ENCODE results near the gene UBE4B. TPM values are rescaled to one million over a fixed set of nuclear protein-coding genes. Genes with fewer than 3 reads are reported as not detected.

The UBE4B gene
- total RNA-seq, 1 experiment from 2014 or later, result 80.8 TPM

DNA sequence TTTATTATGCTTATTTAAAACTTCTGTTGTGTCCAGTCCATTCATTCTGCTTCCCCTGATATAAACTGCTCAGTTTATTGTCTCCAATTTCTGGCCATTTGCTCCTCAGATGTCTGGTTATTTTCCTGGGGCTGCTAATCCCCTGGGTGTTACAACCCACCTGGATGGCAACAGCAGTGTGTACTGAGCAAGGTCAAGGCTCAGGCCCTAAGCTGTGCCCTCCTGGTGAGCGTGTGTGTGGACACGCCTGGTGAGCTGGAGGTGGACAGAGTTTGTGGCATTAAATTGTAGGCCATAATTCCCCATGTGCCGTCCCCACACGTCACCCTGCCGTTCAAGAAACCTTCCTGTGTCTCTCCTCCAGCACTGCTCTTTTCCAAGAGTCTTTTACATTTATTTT, 159.5 kb downstream of the UBE4B start:
- Mint-ChIP-seq H3K9me3 (peaks cover 8% of the 10 kb centered on the region), H3K27me3 (ENCODE audit: low read depth) (no peaks in the 10 kb centered on the region), H3K4me1 (peaks cover 2% of the 10 kb centered on the region; the same call in 1 of the 2 replicates), H3K27ac (no peak overlapping the region), H3K4me3 (no peak overlapping the region), H3K36me3 (peaks cover 3% of the 10 kb centered on the region; the same call in 1 of the 2 replicates)
- TF ChIP-seq ZNF121 (CRISPR knock-in tag; IDR thresholded peaks at IDR 0.05) (no peak), SOX15 (CRISPR knock-in tag; IDR thresholded peaks at IDR 0.05) (no peak), ZNF671 (CRISPR knock-in tag; IDR thresholded peaks at IDR 0.05) (no peak)
- TF ChIP-seq, protein P1, sequence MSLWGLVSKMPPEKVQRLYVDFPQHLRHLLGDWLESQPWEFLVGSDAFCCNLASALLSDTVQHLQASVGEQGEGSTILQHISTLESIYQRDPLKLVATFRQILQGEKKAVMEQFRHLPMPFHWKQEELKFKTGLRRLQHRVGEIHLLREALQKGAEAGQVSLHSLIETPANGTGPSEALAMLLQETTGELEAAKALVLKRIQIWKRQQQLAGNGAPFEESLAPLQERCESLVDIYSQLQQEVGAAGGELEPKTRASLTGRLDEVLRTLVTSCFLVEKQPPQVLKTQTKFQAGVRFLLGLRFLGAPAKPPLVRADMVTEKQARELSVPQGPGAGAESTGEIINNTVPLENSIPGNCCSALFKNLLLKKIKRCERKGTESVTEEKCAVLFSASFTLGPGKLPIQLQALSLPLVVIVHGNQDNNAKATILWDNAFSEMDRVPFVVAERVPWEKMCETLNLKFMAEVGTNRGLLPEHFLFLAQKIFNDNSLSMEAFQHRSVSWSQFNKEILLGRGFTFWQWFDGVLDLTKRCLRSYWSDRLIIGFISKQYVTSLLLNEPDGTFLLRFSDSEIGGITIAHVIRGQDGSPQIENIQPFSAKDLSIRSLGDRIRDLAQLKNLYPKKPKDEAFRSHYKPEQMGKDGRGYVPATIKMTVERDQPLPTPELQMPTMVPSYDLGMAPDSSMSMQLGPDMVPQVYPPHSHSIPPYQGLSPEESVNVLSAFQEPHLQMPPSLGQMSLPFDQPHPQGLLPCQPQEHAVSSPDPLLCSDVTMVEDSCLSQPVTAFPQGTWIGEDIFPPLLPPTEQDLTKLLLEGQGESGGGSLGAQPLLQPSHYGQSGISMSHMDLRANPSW (CRISPR knock-in tag; conservative IDR thresholded peaks at IDR 0.05; ENCODE audit: low read depth), result no peak
- TF ChIP-seq, protein P2, sequence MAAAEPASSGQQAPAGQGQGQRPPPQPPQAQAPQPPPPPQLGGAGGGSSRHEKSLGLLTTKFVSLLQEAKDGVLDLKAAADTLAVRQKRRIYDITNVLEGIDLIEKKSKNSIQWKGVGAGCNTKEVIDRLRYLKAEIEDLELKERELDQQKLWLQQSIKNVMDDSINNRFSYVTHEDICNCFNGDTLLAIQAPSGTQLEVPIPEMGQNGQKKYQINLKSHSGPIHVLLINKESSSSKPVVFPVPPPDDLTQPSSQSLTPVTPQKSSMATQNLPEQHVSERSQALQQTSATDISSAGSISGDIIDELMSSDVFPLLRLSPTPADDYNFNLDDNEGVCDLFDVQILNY (CRISPR knock-in tag; IDR thresholded peaks at IDR 0.05), result no peak
- TF ChIP-seq, protein P3, sequence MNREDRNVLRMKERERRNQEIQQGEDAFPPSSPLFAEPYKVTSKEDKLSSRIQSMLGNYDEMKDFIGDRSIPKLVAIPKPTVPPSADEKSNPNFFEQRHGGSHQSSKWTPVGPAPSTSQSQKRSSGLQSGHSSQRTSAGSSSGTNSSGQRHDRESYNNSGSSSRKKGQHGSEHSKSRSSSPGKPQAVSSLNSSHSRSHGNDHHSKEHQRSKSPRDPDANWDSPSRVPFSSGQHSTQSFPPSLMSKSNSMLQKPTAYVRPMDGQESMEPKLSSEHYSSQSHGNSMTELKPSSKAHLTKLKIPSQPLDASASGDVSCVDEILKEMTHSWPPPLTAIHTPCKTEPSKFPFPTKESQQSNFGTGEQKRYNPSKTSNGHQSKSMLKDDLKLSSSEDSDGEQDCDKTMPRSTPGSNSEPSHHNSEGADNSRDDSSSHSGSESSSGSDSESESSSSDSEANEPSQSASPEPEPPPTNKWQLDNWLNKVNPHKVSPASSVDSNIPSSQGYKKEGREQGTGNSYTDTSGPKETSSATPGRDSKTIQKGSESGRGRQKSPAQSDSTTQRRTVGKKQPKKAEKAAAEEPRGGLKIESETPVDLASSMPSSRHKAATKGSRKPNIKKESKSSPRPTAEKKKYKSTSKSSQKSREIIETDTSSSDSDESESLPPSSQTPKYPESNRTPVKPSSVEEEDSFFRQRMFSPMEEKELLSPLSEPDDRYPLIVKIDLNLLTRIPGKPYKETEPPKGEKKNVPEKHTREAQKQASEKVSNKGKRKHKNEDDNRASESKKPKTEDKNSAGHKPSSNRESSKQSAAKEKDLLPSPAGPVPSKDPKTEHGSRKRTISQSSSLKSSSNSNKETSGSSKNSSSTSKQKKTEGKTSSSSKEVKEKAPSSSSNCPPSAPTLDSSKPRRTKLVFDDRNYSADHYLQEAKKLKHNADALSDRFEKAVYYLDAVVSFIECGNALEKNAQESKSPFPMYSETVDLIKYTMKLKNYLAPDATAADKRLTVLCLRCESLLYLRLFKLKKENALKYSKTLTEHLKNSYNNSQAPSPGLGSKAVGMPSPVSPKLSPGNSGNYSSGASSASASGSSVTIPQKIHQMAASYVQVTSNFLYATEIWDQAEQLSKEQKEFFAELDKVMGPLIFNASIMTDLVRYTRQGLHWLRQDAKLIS (CRISPR knock-in tag; IDR thresholded peaks at IDR 0.05; ENCODE audit: borderline replicate concordance), result no peak
- TF ChIP-seq, protein P4, sequence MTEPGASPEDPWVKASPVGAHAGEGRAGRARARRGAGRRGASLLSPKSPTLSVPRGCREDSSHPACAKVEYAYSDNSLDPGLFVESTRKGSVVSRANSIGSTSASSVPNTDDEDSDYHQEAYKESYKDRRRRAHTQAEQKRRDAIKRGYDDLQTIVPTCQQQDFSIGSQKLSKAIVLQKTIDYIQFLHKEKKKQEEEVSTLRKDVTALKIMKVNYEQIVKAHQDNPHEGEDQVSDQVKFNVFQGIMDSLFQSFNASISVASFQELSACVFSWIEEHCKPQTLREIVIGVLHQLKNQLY (CRISPR knock-in tag; IDR thresholded peaks at IDR 0.05), result no peak
- TF ChIP-seq, protein P5, sequence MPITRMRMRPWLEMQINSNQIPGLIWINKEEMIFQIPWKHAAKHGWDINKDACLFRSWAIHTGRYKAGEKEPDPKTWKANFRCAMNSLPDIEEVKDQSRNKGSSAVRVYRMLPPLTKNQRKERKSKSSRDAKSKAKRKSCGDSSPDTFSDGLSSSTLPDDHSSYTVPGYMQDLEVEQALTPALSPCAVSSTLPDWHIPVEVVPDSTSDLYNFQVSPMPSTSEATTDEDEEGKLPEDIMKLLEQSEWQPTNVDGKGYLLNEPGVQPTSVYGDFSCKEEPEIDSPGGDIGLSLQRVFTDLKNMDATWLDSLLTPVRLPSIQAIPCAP (CRISPR knock-in tag; IDR thresholded peaks at IDR 0.05), result no peak
- POLR2A ChIA-PET, result no interaction called here
- CTCF ChIA-PET, result interaction anchor here (0.6 to 5.2 kb wide), 3 partner anchors 17 to 1117 kb away, joined by 3 to 29 read pairs (median 4); partner anchors contain the start of gene KIF1B
- ATAC-seq (no peak), DNase-seq (ENCODE audit: low spot score) (no peak)

DNA sequence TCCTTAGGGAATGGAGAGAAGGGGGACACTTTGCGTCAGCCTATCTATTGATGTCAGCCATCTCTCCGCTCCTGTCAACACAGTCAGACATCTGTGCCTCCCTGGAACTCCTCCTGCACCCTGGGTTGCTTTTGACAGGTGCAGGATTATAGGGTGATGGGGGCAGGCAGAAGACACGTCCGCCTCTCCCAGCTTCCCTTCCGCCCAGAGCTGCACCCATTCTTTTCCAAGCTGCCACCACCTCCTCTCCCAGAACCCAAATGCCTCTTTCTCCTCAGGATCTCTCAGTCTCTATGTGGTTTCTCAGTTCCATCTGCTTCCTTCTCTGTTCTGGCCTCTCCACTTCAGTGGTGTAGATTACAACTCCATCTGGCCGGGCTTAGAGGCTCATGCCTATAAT, 160.5 kb downstream of the UBE4B start:
- Mint-ChIP-seq H3K4me3 (no peak overlapping the region), H3K4me1 (peaks cover 2% of the 10 kb centered on the region; the same call in 1 of the 2 replicates), H3K27me3 (ENCODE audit: low read depth) (no peaks in the 10 kb centered on the region), H3K36me3 (peaks cover 2% of the 10 kb centered on the region; the same call in 1 of the 2 replicates), H3K9me3 (peaks cover 7% of the 10 kb centered on the region), H3K27ac (no peak overlapping the region)
- ChIA-PET CTCF (interaction anchor here (5.2 kb wide), 1 partner anchor 16 kb away, joined by 29 read pairs; the partner anchor contains the start of gene KIF1B), POLR2A (no interaction called here)
- no peak for DNase-seq (ENCODE audit: low spot score)
- no peak for ATAC-seq
- TF ChIP-seq, protein P6, sequence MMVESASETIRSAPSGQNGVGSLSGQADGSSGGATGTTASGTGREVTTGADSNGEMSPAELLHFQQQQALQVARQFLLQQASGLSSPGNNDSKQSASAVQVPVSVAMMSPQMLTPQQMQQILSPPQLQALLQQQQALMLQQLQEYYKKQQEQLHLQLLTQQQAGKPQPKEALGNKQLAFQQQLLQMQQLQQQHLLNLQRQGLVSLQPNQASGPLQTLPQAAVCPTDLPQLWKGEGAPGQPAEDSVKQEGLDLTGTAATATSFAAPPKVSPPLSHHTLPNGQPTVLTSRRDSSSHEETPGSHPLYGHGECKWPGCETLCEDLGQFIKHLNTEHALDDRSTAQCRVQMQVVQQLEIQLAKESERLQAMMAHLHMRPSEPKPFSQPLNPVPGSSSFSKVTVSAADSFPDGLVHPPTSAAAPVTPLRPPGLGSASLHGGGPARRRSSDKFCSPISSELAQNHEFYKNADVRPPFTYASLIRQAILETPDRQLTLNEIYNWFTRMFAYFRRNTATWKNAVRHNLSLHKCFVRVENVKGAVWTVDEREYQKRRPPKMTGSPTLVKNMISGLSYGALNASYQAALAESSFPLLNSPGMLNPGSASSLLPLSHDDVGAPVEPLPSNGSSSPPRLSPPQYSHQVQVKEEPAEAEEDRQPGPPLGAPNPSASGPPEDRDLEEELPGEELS (CRISPR knock-in tag; IDR thresholded peaks at IDR 0.05), result no peak
- TF ChIP-seq, protein P7, sequence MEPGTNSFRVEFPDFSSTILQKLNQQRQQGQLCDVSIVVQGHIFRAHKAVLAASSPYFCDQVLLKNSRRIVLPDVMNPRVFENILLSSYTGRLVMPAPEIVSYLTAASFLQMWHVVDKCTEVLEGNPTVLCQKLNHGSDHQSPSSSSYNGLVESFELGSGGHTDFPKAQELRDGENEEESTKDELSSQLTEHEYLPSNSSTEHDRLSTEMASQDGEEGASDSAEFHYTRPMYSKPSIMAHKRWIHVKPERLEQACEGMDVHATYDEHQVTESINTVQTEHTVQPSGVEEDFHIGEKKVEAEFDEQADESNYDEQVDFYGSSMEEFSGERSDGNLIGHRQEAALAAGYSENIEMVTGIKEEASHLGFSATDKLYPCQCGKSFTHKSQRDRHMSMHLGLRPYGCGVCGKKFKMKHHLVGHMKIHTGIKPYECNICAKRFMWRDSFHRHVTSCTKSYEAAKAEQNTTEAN (CRISPR knock-in tag; IDR thresholded peaks at IDR 0.05), result no peak
- TF ChIP-seq ZBTB21 (CRISPR knock-in tag; IDR thresholded peaks at IDR 0.05; ENCODE audit: borderline replicate concordance) (no peak), MXD4 (CRISPR knock-in tag; IDR thresholded peaks at IDR 0.05; ENCODE audit: borderline replicate concordance) (no peak), TEAD1 (CRISPR knock-in tag; IDR thresholded peaks at IDR 0.05) (no peak), GABPB1 (CRISPR knock-in tag; IDR thresholded peaks at IDR 0.05) (no peak), ZNF317 (CRISPR knock-in tag; IDR thresholded peaks at IDR 0.05; ENCODE audit: borderline replicate concordance, low read depth) (no peak), NFE2L1 (CRISPR knock-in tag; IDR thresholded peaks at IDR 0.05) (no peak), HMGA2 (CRISPR knock-in tag; IDR thresholded peaks at IDR 0.05) (no peak), NFYB (CRISPR knock-in tag; conservative IDR thresholded peaks at IDR 0.05; ENCODE audit: low read depth) (no peak)
- TF ChIP-seq, protein P8, sequence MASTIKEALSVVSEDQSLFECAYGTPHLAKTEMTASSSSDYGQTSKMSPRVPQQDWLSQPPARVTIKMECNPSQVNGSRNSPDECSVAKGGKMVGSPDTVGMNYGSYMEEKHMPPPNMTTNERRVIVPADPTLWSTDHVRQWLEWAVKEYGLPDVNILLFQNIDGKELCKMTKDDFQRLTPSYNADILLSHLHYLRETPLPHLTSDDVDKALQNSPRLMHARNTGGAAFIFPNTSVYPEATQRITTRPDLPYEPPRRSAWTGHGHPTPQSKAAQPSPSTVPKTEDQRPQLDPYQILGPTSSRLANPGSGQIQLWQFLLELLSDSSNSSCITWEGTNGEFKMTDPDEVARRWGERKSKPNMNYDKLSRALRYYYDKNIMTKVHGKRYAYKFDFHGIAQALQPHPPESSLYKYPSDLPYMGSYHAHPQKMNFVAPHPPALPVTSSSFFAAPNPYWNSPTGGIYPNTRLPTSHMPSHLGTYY (CRISPR knock-in tag; IDR thresholded peaks at IDR 0.05), result no peak
- TF ChIP-seq, protein P9, sequence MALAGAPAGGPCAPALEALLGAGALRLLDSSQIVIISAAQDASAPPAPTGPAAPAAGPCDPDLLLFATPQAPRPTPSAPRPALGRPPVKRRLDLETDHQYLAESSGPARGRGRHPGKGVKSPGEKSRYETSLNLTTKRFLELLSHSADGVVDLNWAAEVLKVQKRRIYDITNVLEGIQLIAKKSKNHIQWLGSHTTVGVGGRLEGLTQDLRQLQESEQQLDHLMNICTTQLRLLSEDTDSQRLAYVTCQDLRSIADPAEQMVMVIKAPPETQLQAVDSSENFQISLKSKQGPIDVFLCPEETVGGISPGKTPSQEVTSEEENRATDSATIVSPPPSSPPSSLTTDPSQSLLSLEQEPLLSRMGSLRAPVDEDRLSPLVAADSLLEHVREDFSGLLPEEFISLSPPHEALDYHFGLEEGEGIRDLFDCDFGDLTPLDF (CRISPR knock-in tag; IDR thresholded peaks at IDR 0.05), result no peak

Data from WTC11 (cell line).